Measurements from ENCODE around the gene TMEM131L. TPM values are rescaled to one million over a fixed set of nuclear protein-coding genes. Genes with fewer than 3 reads are reported as not detected.

Gene TMEM131L
- total RNA-seq, 6 experiments from 2014 or later: 7.7 to 8.9 (median 8.0) TPM

DNA sequence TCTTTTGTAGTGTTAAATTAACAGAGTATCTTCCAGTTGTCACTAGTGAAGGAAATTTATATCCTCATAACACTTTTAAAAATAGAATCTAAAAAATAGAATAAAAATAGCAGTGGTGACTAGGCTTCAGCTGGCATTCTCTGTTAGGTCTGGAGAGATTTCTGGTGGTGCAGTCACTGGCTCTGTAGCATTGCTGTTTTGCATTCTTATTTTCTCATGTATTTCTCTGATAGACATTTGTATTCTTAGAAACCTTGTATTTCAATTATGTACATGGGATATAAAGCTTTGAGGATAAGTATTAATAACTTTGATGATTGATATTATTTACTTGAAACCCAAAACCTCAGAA lies 87.6 kb downstream of the TMEM131L start:
- H3K9me3 Mint-ChIP-seq: no peaks in the 10 kb centered on the region

DNA sequence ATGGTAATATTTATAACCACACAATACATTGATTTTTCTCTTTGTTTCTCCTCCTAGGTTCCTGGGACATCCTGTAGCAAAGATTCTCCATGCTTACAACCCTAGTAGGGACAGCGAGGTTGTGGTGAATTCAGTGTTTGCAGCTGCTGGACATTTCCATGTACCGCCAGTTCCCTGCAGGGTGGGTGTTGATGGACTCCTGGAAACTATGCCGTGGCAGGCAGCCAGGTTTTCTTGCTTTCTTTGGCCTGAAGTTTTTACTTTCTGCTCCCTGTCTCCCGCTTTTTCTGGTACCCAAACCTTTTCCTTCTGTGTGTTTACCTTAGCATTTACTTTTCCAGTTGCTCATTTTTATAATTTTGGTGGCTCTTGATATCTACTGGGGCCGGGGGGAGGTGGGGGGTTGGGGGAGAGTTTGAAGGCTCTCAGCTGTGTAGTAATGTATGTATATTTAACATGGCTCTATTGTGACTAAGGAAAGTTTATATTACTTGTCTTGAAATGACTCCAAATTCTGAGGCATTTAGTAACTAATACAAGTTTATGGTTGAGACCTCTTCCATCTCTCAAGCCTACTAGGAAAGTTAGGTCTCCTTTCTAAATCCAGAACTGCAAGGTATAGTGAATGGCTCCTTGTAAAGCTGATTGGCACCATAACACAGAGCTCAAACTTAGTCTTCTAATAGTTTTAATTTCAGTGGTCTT lies 89.7 kb downstream of the TMEM131L start:
- TF ChIP-seq, protein P1, sequence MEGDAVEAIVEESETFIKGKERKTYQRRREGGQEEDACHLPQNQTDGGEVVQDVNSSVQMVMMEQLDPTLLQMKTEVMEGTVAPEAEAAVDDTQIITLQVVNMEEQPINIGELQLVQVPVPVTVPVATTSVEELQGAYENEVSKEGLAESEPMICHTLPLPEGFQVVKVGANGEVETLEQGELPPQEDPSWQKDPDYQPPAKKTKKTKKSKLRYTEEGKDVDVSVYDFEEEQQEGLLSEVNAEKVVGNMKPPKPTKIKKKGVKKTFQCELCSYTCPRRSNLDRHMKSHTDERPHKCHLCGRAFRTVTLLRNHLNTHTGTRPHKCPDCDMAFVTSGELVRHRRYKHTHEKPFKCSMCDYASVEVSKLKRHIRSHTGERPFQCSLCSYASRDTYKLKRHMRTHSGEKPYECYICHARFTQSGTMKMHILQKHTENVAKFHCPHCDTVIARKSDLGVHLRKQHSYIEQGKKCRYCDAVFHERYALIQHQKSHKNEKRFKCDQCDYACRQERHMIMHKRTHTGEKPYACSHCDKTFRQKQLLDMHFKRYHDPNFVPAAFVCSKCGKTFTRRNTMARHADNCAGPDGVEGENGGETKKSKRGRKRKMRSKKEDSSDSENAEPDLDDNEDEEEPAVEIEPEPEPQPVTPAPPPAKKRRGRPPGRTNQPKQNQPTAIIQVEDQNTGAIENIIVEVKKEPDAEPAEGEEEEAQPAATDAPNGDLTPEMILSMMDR (IDR thresholded peaks at IDR 0.05): no peak
- Mint-ChIP-seq H3K27ac (peak overlapping the region; percentile 18; the same call in 1 of the 2 replicates), H3K4me3 (peak overlapping the region; percentile 61), H3K4me1 (ENCODE audit: low read depth) (peaks cover 39% of the 10 kb centered on the region), H3K36me3 (ENCODE audit: low read depth) (peaks cover 13% of the 10 kb centered on the region), H3K9me3 (no peaks in the 10 kb centered on the region), H3K27me3 (ENCODE audit: insufficient read depth) (no peaks in the 10 kb centered on the region; the same call in 1 of the 2 replicates)
- peak; percentile 21 for DNase-seq

More for the DNA sequence above, 87.6 kb downstream of the TMEM131L start:
- Mint-ChIP-seq H3K36me3 (ENCODE audit: low read depth) (no peaks in the 10 kb centered on the region), H3K27me3 (ENCODE audit: insufficient read depth) (no peaks in the 10 kb centered on the region), H3K4me3 (no peak overlapping the region), H3K27ac (no peak overlapping the region; the same call in 1 of the 2 replicates), H3K4me1 (ENCODE audit: low read depth) (peaks cover 34% of the 10 kb centered on the region)
- TF ChIP-seq, protein P1 (IDR thresholded peaks at IDR 0.05): no peak
- no peak for DNase-seq

DNA sequence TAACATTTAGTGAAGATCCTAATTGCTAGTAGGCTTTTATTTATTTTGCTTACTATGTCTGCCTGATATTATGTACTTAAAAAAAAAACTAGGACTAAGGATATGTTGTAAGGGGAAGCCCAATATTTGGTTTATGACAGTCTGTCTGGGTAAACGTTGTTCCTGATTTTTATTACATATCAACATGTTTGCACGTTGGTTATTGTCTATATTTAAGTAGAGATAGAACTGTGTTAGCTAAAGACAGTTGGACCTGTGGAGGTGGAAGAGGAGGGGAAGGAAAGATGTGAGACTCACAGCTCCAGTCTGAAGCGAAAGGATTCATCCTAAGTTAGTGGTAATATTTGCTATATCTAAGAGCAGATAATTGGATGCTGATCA lies 90.3 kb downstream of the TMEM131L start:
- H3K36me3 Mint-ChIP-seq (ENCODE audit: low read depth): peaks cover 17% of the 10 kb centered on the region
- DNase-seq: no peak
- H3K4me1 Mint-ChIP-seq (ENCODE audit: low read depth): peaks cover 42% of the 10 kb centered on the region
- H3K27me3 Mint-ChIP-seq (ENCODE audit: insufficient read depth): no peaks in the 10 kb centered on the region; the same call in 1 of the 2 replicates
- no peaks in the 10 kb centered on the region for H3K9me3 Mint-ChIP-seq
- no peak overlapping the region for H3K27ac Mint-ChIP-seq
- H3K4me3 Mint-ChIP-seq: no peak overlapping the region
- TF ChIP-seq, protein P1 (IDR thresholded peaks at IDR 0.05): no peak

DNA sequence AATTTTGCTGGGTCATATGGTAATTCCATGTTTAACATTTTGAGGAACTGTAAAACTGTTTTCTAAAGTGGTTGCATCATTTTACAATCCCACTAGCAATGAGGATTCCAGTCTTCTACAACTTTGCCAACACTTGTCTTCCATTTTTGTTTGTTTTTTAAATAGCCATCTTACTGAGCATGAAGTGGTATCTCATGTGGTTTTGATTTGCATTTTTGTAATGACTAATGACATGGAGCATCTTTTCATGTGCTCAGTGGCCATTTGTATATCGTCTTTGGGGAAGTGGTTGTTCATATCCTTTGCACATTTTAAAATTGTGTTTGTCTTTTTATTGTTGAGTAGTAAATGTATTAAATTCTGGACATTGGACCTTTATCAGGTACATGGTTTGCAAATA lies 94.7 kb downstream of the TMEM131L start:
- DNase-seq: no peak
- Mint-ChIP-seq H3K4me3 (no peak overlapping the region), H3K9me3 (no peaks in the 10 kb centered on the region), H3K27ac (no peak overlapping the region), H3K36me3 (ENCODE audit: low read depth) (peaks cover 24% of the 10 kb centered on the region), H3K27me3 (ENCODE audit: insufficient read depth) (peaks cover 2% of the 10 kb centered on the region; the same call in 1 of the 2 replicates), H3K4me1 (ENCODE audit: low read depth) (peaks cover 34% of the 10 kb centered on the region)
- TF ChIP-seq, protein P1 (IDR thresholded peaks at IDR 0.05): no peak

DNA sequence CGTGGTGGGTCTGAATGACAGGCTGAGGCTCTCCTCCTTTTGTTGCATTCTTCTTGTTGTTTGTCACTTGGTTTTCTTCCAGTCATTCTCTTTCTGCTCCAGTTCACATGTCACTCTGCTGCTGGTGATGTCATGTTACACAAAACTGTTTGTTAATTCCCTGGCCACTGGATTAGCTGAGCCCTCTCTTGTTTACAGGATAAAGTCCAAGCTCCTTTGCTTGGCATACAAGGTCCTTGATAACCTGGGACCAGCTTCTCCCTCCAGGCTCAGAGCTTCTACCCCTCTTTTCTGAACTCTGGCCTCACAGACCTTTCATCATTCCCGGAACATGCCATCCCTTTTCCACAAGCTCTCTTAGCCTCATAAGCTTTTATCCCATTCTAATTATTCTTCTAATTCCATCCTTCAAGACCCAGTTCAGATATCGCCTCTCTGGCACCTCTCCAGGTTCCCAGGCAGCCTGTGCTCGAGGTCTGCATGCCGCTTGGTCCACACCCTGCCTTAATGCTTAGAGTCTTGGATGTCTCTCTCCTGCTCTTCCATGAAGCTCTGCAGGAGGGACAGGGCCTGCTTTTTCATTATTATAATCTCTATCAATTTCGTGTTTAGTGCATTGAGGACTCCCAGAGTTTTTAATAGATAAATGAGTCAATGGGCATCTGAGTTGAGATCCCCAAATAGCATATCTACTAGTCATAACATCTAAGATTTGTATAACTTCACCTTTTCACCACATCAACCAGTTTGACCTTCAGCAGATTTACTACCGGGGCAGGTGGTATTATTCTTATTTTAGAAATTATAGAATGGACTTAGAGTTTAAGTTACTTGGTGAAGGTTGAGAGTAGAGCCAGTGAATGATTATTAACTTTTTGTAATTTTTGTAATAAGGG lies 98.7 kb downstream of the TMEM131L start:
- Mint-ChIP-seq H3K4me1 (ENCODE audit: low read depth) (peaks cover 26% of the 10 kb centered on the region), H3K27ac (peak overlapping the region; percentile 11), H3K27me3 (ENCODE audit: insufficient read depth) (peaks cover 2% of the 10 kb centered on the region; the same call in 1 of the 2 replicates), H3K4me3 (no peak overlapping the region), H3K9me3 (no peaks in the 10 kb centered on the region), H3K36me3 (ENCODE audit: low read depth) (peaks cover 22% of the 10 kb centered on the region)
- TF ChIP-seq, protein P1 (IDR thresholded peaks at IDR 0.05): no peak
- peak; percentile 45 for DNase-seq

Measured in HFFc6 (cell line).